K562 (cell line): ENCODE data around the gene VILL. TPM values are rescaled to one million over a fixed set of nuclear protein-coding genes. Genes with fewer than 3 reads are reported as not detected.
A peak's percentile ranks its signal among the peaks of the same experiment; 100 is the strongest.

ENCODE experiments used
- ATAC-seq: fragments of 200-7000 bp; cut with Tn5 transposase; 3 replicates; pipeline ENCODE4 v1.9.1; 2020; ENCODE audit warnings: moderate library complexity
- BruUV-seq: library from RNA; stranded (reverse); fragments of 400-500 nt; replicated peaks from 2 replicates; lab custom pipeline; 2021; lab: Mats Ljungman, UMichigan
- CTCF ChIA-PET: fragments of 300-600 bp; formaldehyde crosslinking; extraction: SDS; loops from one replicate; lab custom pipeline; 2021; ENCODE audit warnings: low intra/inter-chr PET ratio; lab: Yijun Ruan, JAX
- POLR2A ChIA-PET: fragments of 300-600, 350-650 bp; sonication (Branson Sonifier 250); formaldehyde crosslinking; extraction: SDS; loops from one replicate; lab custom pipeline; 2021; ENCODE audit warnings: antibody characterized with exemption, inconsistent platforms; lab: Yijun Ruan, JAX
- DNase-seq, 4 experiments: peaks; one replicate each; pipeline versions ENCODE4 v3.0.0 to v3.0.0-alpha.2; 2011 to 2018; ENCODE audit warnings: low spot score in 3 of 4, mixed read lengths in 3 of 4; ENCODE audit errors: extremely low read depth in 1 of 4
- FAIRE-seq: peaks from 2 replicates; lab custom pipeline; 2011; peaks lifted over from hg19 to GRCh38; lab: Jason Lieb, UNC
- H2AFZ ChIP-seq: 2 replicates; pipeline ENCODE4 v1.6.0; 2011; ENCODE audit warnings: low read depth, low read length, control low read depth, inconsistent platforms
- H3K27ac ChIP-seq: fragments of 200-600 bp; 3 replicates; pipeline ENCODE4 v1.8.0; 2011; ENCODE audit warnings: low read depth, mild to moderate bottlenecking, control low read depth, inconsistent platforms, low read length, moderate library complexity, mixed read lengths; ENCODE audit errors: extremely low read depth
- H3K27me3 ChIP-seq, 2 experiments: fragments of 300-600 bp in 1 of 2; 2 replicates in 1 of 2; 3 replicates in 1 of 2; pipeline versions ENCODE4 v1.6.0 to v1.8.0; 2011; ENCODE audit warnings: inconsistent platforms in 2 of 2, low read length in 2 of 2, mild to moderate bottlenecking in 1 of 2, mixed read lengths in 1 of 2, moderate library complexity in 1 of 2; ENCODE audit not compliant: control insufficient read depth in 2 of 2, insufficient read depth in 2 of 2
- H3K36me3 ChIP-seq: fragments of 300-600 bp; 3 replicates; pipeline ENCODE4 v1.8.0; 2011; ENCODE audit warnings: mild to moderate bottlenecking, low read length, inconsistent platforms; ENCODE audit not compliant: control insufficient read depth, insufficient read depth
- H3K4me1 ChIP-seq, 2 experiments: fragments of 200-600 bp in 1 of 2; replicated peaks in 1 of 2; 2 replicates in 1 of 2; 3 replicates in 1 of 2; pipeline versions ENCODE4 v1.5.1 to v1.8.0; 2011; ENCODE audit warnings: inconsistent platforms in 2 of 2, low read length in 2 of 2, mild to moderate bottlenecking in 1 of 2, mixed read lengths in 1 of 2, moderate library complexity in 1 of 2; ENCODE audit not compliant: control insufficient read depth in 2 of 2, insufficient read depth in 2 of 2
- H3K4me2 ChIP-seq: 2 replicates; pipeline ENCODE4 v1.6.1; 2011; ENCODE audit warnings: low read length, control low read depth, inconsistent platforms, mixed read lengths; ENCODE audit not compliant: insufficient read depth
- H3K4me3 ChIP-seq: fragments of 200-600 bp; sonication (generic), shearing (Covaris generic); 2 replicates; pipeline ENCODE4 v1.5.1; 2016; ENCODE audit warnings: control low read depth, inconsistent platforms
- H3K79me2 ChIP-seq: fragments of 200-600 bp; 3 replicates; pipeline ENCODE4 v1.8.0; 2011; ENCODE audit warnings: low read length, inconsistent platforms; ENCODE audit not compliant: control insufficient read depth, insufficient read depth
- H3K9ac ChIP-seq, 2 experiments: 2 replicates each; pipeline versions ENCODE4 v1.6.0 to v1.6.1; 2011; ENCODE audit warnings: low read depth in 2 of 2, low read length in 2 of 2, control low read depth in 1 of 2, inconsistent platforms in 1 of 2, mild to moderate bottlenecking in 1 of 2, mixed read lengths in 1 of 2; ENCODE audit not compliant: insufficient read depth in 1 of 2
- H3K9me1 ChIP-seq: one replicate; pipeline ENCODE4 v1.6.0; 2011; ENCODE audit warnings: inconsistent platforms, mild to moderate bottlenecking, low read length, moderate library complexity; ENCODE audit not compliant: control insufficient read depth, insufficient read depth
- H3K9me3 ChIP-seq: replicated peaks from 2 replicates; pipeline ENCODE4 v1.5.1; 2011; ENCODE audit warnings: low read depth, low read length, inconsistent platforms; ENCODE audit not compliant: control insufficient read depth, insufficient read depth
- H4K20me1 ChIP-seq: replicated peaks from 2 replicates; pipeline ENCODE4 v1.6.1; 2011; ENCODE audit warnings: low read length, inconsistent platforms, mixed read lengths; ENCODE audit not compliant: control insufficient read depth, insufficient read depth
- CCAR2 ChIP-seq: fragments of 200-400 bp; formaldehyde crosslinking; IDR thresholded peaks from 2 replicates; pipeline ENCODE4 v1.6.1; 2017; ENCODE audit warnings: mild to moderate bottlenecking, low read depth, low read length
- DDX20 ChIP-seq: fragments of 450-650 bp; IDR thresholded peaks from 2 replicates; pipeline ENCODE4 v1.6.1; 2016; ENCODE audit warnings: missing genetic modification characterization, low read depth, mild to moderate bottlenecking, missing compliant biosample characterization, moderate library complexity
- ELK1 ChIP-seq: sonication (generic); formaldehyde crosslinking; IDR thresholded peaks from 2 replicates; pipeline ENCODE4 v1.8.1; 2022; ENCODE audit warnings: missing genetic modification reagents
- JUNB ChIP-seq: fragments of 450-650 bp; formaldehyde crosslinking; conservative IDR thresholded peaks from 2 replicates; pipeline ENCODE4 v1.4.0; 2020; ENCODE audit warnings: mild to moderate bottlenecking
- KDM5B ChIP-seq: fragments of 200-600 bp; sonication (generic); IDR thresholded peaks from 2 replicates; pipeline ENCODE4 v1.6.1; 2012; ENCODE audit warnings: low read depth, mild to moderate bottlenecking, moderate library complexity, low read length, control low read depth, inconsistent platforms; ENCODE audit not compliant: insufficient replicate concordance
- KLF10 ChIP-seq: fragments of 250-450 bp; sonication (Bioruptor Pico); IDR thresholded peaks from 2 replicates; pipeline ENCODE4 v1.6.1; 2021; ENCODE audit warnings: matching md5 sums
- MAX ChIP-seq: sonication (generic); formaldehyde crosslinking; IDR thresholded peaks from 2 replicates; pipeline ENCODE4 v1.9.0; 2022; ENCODE audit warnings: mild to moderate bottlenecking, missing genetic modification reagents
- PPARD ChIP-seq: fragments of 250-450 bp; sonication (Bioruptor Pico); IDR thresholded peaks from 2 replicates; pipeline ENCODE4 v1.8.0; 2022; ENCODE audit warnings: inconsistent platforms, mild to moderate bottlenecking, moderate library complexity
- PTBP1 ChIP-seq: fragments of 200-400 bp; formaldehyde crosslinking; IDR thresholded peaks from 2 replicates; pipeline ENCODE4 v1.6.1; 2017; ENCODE audit warnings: low read depth, low read length
- VEZF1 ChIP-seq: fragments of 200-800 bp; sonication (Bioruptor generic); IDR thresholded peaks from 2 replicates; pipeline ENCODE4 v1.6.1; 2017; ENCODE audit warnings: missing genetic modification characterization, missing compliant biosample characterization
- ZBTB33 ChIP-seq: sonication (generic); formaldehyde crosslinking; IDR thresholded peaks from 2 replicates; pipeline ENCODE4 v1.8.1; 2023; ENCODE audit warnings: mild to moderate bottlenecking, missing genetic modification reagents
- ZC3H8 ChIP-seq: fragments of 450-650 bp; IDR thresholded peaks from 2 replicates; pipeline ENCODE4 v1.6.1; 2017
- ZNF174 ChIP-seq: fragments of 250-450 bp; sonication (Bioruptor Pico); IDR thresholded peaks from 2 replicates; pipeline ENCODE4 v1.4.0; 2020; ENCODE audit warnings: mild to moderate bottlenecking
- ZNF253 ChIP-seq: fragments of 250-450 bp; sonication (Bioruptor Pico); conservative IDR thresholded peaks from 2 replicates; pipeline ENCODE4 v1.6.1; 2021; ENCODE audit warnings: mild to moderate bottlenecking
- WGBS: fragments of 100-300 bp; shearing (Covaris generic); methylation state at CpG from one replicate; pipeline ENCODE4 v1.1.6; 2016; ENCODE audit warnings: low coverage, mixed read lengths; ENCODE audit not compliant: insufficient coverage; ENCODE audit errors: missing lambda C conversion rate; 5-methylcytosine and 5-hydroxymethylcytosine counted together
- in situ Hi-C: fragments of 300-500 bp; cut with MboI; formaldehyde crosslinking; loops from 4 replicates; pipeline ENCODE4 v1.15.0; 2018; ENCODE audit warnings: inconsistent platforms, mixed read lengths
- intact Hi-C: fragments of 100-400 bp; cut with micrococcal nuclease; formaldehyde crosslinking; loops from 2 replicates; pipeline ENCODE4 v1.14.2; 2022
- polyA plus RNA-seq, 8 experiments: library from polyadenylated mRNA; depleted of rRNA in 4 of 8; stranded (reverse) in 5 of 8; unstranded in 3 of 8; fragments of >200 nt; fragmentation: Nextera tagmentation in 2 of 8; fragmentation: Illumina TruSeq in 1 of 8; extraction: Ambion mirVana in 2 of 8; extraction: Trizol in 1 of 8; gene quantifications; 2 replicates each; pipeline versions ENCODE4 v1.2.1 to v1.2.3, GENCODE V29; 2011 to 2014; ENCODE audit warnings: inconsistent platforms in 1 of 8, missing spikeins in 1 of 8
- total RNA-seq, 7 experiments: library from RNA; depleted of rRNA in 6 of 7; stranded (reverse); fragments of >200 nt in 6 of 7; fragmentation: Illumina TruSeq in 2 of 7; extraction: Trizol in 2 of 7; gene quantifications; 2 replicates each; pipeline versions ENCODE4 v1.2.1 to v1.2.3, GENCODE V29; 2011 to 2021; ENCODE audit warnings: low replicate concordance in 1 of 7

Gene VILL
- total and polyA plus RNA-seq, 9 of the 15 experiments (the other 6 are each of a cell fraction or from before 2014, with no cell fraction given) = 0.11 to 16.0 (median 8.8) TPM

GRCh38 chr3:38030126-38031021 is 39.8 kb downstream of the VILL start:
- FAIRE-seq = no peak
- in situ Hi-C loops (no loop called here), intact Hi-C loops (no loop called here)
- Histone ChIP-seq H3K4me2 (peak overlapping the region; percentile 16; the same call in 1 of the 2 replicates), H3K4me3 (no peak overlapping the region), H3K9ac (peak overlapping the region in 1 of 2 experiments; percentile 54; a peak in 1 of 4 replicates), H2AFZ (0 out of 2 replicates have a peak overlapping the region, but pooled peaks have one; percentile 41), H4K20me1 (0 out of 2 replicates have a peak, but pooled peaks cover 6% of the 10 kb centered on the region), H3K27me3 (peaks cover 0 to 33% of the 10 kb centered on the region in 2 experiments; a peak in 2 of 5 replicates), H3K36me3 (no peaks in the 10 kb centered on the region), H3K9me3 (no peaks in the 10 kb centered on the region), H3K27ac (no peak overlapping the region), H3K9me1 (no peaks in the 10 kb centered on the region), H3K4me1 (peaks cover 13 to 27% of the 10 kb centered on the region in 2 experiments), H3K79me2 (no peaks in the 10 kb centered on the region)
- ChIA-PET POLR2A (no interaction called here), CTCF (no interaction called here)
- peak; percentile 51 for ATAC-seq
- peak in 1 of 4 experiments; percentile 50 for DNase-seq
- 7% methylated on average over 6 of the region's 8 CpGs for WGBS
- BruUV-seq = no TSS peak
- TF ChIP-seq ELK1 (CRISPR knock-in tag) (no peak), PTBP1 (0 out of 2 replicates have a peak, but pooled peaks have one; percentile 13), ZNF253 (CRISPR knock-in tag) (no peak), MAX (0 out of 2 replicates have a peak, but pooled peaks have one; percentile 27), KDM5B (peak; percentile 9), ZC3H8 (no peak), ZNF174 (CRISPR knock-in tag) (no peak), PPARD (CRISPR knock-in tag) (no peak), DDX20 (tag) (no peak), CCAR2 (no peak), JUNB (no peak), KLF10 (CRISPR knock-in tag) (no peak), VEZF1 (CRISPR knock-in tag) (peak; percentile 4; the same call in 1 of the 2 replicates), ZBTB33 (CRISPR knock-in tag) (0 out of 2 replicates have a peak, but pooled peaks have one; percentile 11)
